Central memory CD4-positive, alpha-beta T cell (primary cell): ENCODE measurements around the gene DHRS12.

Source experiments
- DNase-seq: peaks from one replicate; pipeline ENCODE4 v3.0.0; 2022

Gene DHRS12

DNA sequence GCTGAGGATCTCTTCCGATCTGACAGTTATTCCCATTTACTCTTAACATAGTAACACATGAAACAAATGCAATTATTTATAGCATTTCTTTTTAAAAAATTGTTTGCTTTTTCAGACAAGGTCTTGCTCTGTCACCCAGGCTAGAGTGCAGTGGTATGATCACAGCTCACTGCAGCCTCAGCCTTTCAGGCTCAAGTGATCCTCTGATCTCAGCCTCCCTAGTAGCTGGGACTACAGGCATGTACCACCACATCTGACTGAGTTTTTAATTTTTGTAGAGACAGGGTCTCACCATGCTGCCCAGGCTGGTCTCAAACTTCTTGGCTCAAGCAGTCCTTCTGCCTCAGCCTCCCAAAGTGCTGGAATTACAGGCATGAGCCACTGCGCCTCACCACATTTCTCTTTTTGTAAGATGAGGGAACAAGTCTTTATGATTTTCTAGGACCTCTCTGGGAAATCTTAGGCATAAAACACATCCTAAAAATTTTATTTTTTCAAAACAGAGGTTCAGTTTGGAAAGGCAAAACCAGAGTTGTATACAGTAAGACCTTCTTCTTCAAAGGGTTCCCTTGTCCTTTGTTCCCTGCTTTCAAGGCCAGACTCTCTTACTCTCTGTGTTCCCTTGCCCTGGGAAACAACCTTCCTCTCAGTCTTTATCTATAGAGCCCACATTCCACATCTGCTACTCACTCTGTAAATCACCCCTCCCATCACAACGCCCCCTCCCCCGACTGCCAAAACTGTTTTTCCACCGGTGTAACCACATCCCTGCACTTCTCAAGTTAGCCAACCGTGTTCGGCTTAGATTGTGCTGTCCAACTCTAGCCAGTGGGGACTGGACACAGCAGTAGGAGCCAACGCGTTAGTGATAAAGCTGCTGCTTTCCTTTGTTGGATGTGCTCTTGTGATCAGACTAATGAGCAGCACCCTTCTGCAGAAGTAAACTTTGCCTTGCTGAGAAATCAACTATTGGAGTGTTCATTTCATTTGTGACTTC, 56.2 kb downstream of the DHRS12 start:
- no peak for DNase-seq

DNA sequence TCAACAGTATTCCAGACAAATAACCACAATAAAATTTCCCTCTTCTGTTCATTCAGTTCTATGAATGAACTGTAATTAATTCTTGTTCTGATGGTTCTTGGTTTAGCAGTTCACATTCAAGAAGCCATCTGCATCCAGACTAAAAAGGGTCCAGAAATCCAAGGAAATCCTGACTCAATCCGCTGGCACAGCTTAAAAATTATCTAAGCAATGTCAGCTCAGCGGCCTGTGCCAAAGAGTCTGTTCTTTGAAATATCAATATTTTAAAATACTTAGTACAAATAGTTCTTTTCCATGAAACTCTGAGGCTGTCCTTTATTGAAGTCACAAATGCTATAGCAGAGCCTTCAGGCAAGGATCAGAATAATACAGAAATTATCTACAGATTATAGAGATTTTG, 57.2 kb downstream of the DHRS12 start:
- DNase-seq = no peak

GRCh38 chr13:51745243-51745642, 58.7 kb downstream of the DHRS12 start:
- no peak for DNase-seq

- no peak for DNase-seq
Measured at GRCh38 chr13:51742611-51743010, 61.4 kb downstream of the DHRS12 start.

DNA sequence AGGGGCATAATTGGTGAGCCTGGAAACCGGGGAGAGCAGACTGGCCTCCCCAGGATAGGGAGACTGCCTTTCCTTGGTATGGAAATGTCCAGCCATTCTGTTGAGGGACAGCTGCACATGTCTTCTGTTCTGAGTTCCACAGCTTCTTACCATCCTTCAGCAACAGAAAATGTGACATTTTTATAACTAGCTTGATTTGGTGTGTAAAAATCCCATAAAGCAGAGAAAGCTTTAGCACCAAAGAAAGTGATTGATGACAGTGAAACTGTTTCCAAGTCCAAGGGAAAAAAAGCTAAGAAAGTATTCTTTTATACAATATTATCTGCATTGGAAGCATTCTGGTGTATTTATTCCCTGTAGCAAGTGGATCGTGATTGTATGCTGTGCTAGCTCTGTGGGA, 61.9 kb downstream of the DHRS12 start:
- no peak for DNase-seq

DNA sequence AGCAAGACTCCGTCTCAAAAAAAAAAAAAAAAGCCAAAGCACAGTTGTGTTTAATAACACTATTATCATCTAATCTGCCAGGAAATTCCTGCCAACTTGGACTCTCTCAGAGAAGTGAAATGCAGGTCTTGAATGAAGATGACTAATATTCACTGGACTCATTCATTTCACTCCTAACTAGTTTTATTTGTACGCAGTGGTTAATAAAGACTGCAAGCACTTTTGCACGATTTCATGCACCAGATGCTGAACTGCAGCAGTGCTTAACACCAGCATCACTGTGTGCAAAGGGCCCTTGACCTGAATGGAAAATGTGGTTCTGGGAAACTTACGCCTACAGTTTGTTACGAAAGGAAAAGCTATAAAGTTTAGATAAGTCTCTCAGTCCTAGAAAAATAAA, 63.3 kb downstream of the DHRS12 start:
- DNase-seq = no peak

DNA sequence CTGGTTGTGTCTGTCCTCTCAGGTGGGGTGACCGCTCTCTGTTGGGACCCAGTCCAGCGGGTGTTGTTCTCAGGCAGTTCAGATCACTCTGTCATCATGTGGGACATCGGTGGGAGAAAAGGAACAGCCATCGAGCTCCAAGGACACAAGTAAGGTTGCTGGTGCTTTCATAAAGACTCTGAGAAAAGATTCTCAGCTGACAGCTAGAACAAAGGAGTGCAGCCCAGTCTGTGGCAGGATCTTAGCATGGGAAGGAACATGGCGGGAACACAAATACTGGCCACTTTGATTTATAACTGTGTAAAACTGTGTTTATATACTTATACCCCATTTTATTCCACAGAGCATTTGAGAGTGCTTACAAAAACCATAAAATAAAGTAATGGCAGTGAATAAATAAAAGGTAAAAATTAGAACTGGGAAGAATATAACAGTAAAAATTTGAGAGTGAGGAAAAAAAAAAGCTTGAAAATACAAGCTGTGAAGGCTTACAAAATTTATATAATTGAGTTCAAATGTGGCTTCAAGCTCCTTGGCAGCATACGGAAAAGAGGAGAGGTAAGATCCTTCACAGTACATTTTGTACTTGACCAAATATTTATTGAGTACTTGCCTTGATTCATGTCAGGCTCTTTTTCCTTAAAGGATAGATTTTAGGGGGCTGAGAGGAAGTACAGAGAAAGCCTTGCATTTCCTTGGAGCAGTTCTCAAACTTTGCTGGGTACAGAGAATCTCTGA, 64.8 kb downstream of the DHRS12 start:
- no peak for DNase-seq

- no peak for DNase-seq
Measured at GRCh38 chr13:51738226-51738905, 65.6 kb downstream of the DHRS12 start.

DNA sequence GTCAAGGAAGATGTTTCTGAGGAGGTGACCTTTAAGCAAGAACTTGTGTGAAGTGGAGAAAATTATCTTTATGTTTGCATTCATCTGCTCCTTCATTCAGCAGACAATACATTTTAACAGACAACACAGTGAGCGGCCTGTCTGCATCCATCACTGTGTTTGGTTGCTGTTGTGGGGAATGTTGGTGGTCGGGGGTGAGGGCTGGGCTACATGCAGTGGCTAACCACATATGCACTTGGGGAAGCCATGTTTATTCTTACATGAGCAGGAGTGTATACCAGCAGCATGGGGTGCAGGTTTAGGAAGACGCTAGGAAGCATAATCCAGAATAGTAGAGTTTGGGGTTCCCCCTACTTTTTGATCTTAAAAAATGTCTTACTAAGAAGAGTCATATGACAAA, 66.4 kb downstream of the DHRS12 start:
- DNase-seq = no peak

DNA sequence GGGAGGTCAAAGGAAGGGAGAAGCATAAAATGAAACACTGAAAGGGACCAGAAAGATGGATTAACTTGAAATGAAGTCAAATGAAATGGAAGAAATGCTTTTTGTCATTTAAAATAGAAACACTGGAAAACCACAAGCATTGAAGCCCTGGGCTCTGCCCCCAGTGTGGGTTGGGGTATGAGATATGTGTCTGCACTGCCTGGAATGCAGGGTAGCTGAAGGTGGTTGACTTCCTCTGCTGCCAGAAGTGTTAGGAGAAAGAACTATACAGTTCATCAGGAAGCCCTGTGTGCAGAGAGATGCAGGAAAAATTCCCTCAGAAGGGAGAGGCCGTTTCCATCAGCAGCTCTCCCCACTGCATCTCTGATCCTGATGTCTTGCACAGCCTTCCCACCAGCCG, 69.2 kb downstream of the DHRS12 start:
- no peak for DNase-seq

GRCh38 chr13:51733374-51734298, 70.3 kb downstream of the DHRS12 start:
- no peak for DNase-seq

- no peak for DNase-seq
Measured at GRCh38 chr13:51731759-51732158, 72.2 kb downstream of the DHRS12 start.

DNA sequence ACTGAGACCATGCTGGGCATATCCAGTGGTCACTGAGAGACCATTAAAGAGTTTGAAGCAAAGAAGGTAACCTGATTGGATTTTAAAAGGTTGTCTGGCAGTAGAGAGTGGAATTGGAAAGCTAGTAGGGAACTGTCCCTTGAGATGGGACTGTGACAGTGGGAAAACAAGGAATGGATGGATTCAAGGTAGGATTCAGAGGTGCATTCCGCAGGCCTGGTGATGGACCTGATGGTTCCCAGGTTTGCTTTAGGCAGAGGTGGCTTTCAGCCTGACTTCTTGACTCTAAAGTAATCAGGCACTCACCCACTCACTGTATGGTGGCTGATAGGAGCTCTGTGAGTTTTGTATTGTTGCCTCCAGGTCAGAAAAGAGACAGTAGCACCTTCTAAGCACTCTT, 73.0 kb downstream of the DHRS12 start:
- no peak for DNase-seq

GRCh38 chr13:51729866-51730553, 74.0 kb downstream of the DHRS12 start:
- no peak for DNase-seq

GRCh38 chr13:51728972-51729371, 75.0 kb downstream of the DHRS12 start:
- DNase-seq = no peak

DNA sequence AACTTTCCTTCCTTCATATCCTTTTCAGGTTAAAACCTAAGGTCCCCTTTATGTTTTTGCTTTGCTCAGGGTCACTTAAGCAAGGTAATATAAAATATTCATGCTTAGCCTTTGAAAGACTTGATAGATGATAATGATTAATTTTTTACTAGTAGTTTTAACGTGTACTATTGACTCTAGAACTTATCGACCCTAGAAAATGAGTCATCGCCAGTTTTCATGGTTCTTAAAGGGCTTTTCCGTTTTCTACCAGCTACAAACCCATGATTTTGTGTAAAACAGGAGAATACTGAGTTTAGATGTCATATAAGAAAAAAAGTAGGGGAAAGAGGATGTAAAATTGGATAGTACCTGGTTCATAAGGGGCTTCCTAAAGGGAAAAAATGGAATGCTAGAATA, 75.7 kb downstream of the DHRS12 start:
- no peak for DNase-seq

DNA sequence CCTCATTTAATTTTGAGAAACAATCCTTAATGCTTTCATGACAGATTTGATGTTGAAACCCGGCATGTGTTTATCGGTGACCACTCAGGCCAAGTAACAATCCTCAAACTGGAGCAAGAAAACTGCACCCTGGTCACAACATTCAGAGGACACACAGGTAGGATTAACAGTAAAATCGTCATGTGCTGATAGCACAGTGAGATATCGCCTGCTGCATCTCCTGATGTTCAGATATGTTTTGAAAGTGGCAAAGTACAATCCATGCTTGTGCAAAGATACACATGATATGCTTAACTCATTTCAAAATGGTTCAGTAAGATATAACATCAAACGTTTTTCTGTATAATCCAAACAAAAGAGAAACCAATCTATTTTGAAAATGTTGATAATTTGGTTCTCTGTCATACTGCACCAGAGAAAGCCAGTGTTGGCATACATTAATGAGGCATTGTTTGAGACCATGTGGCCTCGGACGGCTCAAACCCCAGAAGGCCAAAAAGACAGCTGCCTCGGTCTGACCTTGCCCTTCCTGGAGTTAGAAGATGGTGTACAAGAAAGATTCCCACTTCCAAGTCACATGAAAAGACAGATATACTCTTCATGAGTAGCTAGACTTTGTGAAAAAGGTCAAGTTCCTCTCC, 76.2 kb downstream of the DHRS12 start:
- no peak for DNase-seq

DNA sequence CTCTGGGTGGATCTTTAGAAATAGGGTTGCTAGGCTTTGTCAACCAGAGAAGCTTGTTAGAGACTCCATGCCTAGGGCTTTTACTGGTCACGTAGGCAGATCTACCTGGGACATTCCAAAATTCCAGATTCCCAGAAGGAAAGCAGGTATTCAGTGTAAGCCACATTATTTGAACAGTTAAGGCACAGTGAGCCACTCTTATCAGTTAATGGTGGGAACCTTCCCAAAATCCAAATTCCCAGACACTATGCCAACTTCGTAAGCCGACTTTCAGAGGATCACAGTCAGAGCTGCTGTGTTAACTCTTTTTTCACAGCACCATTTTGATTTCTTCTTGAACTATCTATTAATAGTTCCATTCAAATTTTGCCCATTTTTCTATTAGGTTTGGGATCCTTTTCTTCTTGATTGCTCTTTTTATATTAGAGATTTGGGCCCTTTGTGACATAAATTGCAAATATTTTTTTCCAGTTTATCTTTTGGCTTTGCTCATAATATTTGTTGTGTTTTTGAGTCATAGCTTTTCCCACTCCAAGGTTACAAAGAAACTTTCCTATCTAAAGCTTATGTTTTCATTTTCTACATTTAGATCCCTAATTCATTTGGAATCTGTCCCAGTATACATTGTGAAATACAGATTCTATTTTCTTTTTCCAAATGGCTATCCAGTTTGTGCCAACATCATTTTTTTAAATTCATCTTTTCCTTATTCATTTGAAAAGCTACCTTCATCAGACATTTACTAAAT, 77.3 kb downstream of the DHRS12 start:
- DNase-seq = no peak

DNA sequence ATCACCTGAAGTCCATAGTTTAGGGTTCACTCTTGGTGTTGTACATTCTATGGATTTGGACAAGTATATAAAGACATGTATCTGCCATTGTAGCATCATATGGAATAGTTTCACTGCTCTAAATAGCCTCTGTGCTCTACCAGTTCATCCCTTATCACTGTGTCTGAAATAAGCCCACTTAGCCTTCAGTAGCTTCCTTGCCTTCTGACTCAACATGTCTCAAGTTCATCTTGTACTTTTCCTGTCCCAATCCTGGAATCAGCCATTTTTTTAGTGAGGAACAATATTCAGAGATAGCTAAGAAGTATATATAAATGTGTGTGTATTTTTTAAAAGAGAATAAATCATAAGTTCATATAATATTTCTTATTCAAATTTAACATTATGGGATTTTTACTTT, 79.2 kb downstream of the DHRS12 start:
- no peak for DNase-seq

DNA sequence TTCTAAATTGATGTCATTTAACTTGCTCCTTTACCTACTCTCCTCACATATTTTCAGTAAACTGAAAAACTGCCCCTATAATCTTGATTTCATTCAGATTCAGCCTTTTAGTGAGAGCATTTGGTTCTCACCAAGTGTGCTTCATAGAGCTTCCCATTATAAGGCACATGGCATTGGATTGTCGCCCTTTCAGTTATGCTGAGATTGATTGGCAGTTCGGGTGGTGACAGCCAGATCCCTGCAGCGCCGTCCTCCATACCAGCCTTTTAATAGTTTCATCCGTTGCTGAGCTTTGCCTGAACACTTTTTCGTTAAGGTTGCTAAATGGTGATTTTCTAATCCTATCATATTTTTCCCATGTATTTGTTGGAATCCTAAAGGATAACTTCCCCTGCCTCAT, 80.4 kb downstream of the DHRS12 start:
- no peak for DNase-seq
